GM06990 (cell line): ENCODE results near the gene PGF.

Experiments used
- DNase-seq: peaks from one replicate; pipeline ENCODE4 v3.0.0-alpha.2; 2011; ENCODE audit not compliant: insufficient read length; ENCODE audit errors: extremely low read depth
- H3K27me3 ChIP-seq: replicated peaks from 2 replicates; pipeline ENCODE4 v1.6.0; 2011; ENCODE audit warnings: low read length; ENCODE audit not compliant: control insufficient read depth, insufficient read depth
- H3K36me3 ChIP-seq: 2 replicates; pipeline ENCODE4 v1.5.1; 2011; ENCODE audit warnings: low read length; ENCODE audit not compliant: control insufficient read depth, insufficient read depth
- H3K4me3 ChIP-seq: replicated peaks from 2 replicates; pipeline ENCODE4 v1.5.1; 2011; ENCODE audit warnings: low read depth, mild to moderate bottlenecking, control low read depth, low read length
- CTCF ChIP-seq: IDR thresholded peaks from 2 replicates; pipeline ENCODE4 v1.5.1; 2011; ENCODE audit warnings: low read length, control low read depth, mild to moderate bottlenecking, inconsistent platforms; ENCODE audit not compliant: insufficient read depth, poor library complexity, severe bottlenecking

The PGF gene

DNA sequence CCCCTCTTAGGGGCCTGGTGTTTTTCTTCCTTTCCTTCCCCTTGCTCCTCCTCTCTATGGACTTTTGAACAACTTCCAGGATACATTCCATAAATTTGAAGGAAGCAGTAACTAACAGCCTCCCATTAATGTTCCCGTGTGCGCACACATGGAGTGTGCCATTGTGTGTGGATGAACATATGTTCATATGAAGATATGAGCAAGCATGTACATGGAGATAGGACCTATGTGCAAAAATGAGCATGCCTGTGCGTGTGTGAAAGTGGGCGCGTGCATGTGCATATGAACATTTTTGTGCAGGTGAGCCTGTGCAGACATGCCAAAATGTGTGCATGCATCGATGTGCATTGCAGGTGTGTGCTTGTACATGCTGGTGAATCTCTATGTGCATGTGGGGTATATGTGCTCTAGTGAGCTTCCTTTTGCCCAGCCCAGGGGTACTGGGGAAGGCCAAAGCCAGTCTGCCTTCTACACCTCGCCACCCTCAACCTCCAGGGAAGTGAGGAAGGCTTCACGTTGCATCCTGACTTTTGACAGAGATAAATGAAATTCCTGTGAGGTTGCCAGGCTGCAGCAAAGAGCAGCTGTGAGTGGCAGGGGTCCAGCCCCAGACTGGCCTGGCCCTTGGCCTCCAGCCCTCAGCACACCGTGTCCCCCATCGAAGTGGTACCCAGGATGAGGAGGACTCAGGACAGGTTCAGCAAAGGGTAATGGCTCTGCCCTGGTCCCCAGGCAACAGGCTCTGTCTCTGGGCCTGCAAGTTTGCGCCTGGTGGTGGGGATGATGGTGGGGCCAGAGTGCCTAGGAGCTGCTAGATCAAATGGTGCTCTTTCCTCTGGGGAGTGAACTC lies 21.1 kb upstream of the PGF start:
- TF ChIP-seq CTCF = no peak
- H3K36me3 ChIP-seq = no peaks in the 10 kb centered on the region
- no peak for DNase-seq
- no peaks in the 10 kb centered on the region for H3K27me3 ChIP-seq
- no peak overlapping the region for H3K4me3 ChIP-seq

DNA sequence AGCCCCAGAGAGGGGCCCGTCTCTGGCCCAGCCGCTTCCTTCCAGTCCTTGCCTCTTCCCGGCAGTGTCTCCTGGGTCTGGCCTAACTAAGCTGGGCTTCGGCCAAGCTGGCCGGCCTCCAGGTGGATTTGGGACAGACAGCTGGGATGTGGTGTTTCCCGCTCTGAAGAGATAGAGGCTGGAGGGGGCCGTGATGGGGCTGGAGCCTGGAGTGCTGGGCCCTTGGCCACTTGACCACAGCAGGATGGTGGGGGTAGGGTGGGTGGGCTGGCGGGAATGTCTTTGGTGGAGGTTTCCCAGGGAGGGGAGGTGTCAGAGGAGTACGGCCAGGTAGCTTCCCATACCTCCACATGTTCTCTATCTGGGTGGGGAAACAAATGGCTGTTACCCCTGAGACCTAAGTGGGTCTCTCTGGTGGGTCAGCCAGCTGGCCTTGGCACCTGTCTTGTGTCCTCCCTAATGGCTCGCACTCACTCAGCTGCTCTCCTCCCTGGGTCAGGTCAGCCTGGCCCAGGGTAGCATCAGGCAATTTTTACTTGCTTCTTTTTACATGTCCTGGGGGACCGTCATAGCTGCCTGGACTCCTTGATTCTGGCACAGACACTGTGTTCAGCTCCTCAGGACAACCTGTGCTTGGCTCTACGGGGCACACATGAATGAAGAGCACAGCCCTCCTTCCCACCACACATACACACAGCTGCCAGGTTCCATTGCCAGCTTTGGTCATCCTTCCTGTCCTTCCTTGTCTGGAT lies 19.8 kb upstream of the PGF start:
- Histone ChIP-seq H3K27me3 (no peaks in the 10 kb centered on the region), H3K4me3 (no peak overlapping the region), H3K36me3 (no peaks in the 10 kb centered on the region)
- no peak for DNase-seq
- TF ChIP-seq CTCF = no peak

DNA sequence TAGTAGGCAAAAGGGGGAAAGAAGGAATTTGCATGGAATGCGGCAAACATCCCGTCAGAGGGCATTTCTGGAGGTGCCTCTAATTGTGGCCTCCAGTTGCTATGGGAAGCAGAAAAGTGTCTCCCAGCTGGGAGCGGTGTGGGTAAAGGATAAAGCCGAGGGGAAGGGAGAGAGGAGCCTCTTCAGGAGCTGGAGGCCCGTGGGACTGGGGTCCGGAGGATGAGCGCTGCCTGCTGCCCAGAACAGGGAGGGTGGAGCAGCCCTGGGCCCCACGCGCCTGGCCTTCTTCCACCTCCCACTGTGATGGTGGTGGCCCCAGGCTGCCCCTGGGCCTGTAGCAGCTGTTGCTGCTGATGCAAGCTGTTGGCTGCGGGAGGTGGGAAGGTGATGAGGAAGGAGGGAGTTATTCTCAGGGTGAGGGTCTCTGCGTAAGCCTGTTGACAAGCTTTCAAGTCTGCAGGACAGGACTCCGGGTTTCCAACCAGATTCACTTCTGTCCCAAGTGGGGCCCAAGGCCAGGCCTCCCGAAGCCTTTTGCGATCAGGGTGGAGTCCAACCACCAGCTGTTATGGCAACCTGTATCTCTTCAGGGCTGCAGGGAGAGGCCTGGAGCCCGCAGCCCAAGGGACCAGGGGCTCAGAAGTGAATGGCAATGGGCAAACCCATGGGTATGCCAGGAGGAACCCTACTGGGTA lies 19.1 kb upstream of the PGF start:
- Histone ChIP-seq H3K36me3 (no peaks in the 10 kb centered on the region), H3K4me3 (no peak overlapping the region), H3K27me3 (no peaks in the 10 kb centered on the region)
- no peak for DNase-seq
- no peak for TF ChIP-seq CTCF

GRCh38 chr14:74973905-74974363 lies 18.5 kb upstream of the PGF start:
- no peaks in the 10 kb centered on the region for H3K27me3 ChIP-seq
- DNase-seq = no peak
- H3K36me3 ChIP-seq = no peaks in the 10 kb centered on the region
- H3K4me3 ChIP-seq = no peak overlapping the region
- no peak for TF ChIP-seq CTCF

DNA sequence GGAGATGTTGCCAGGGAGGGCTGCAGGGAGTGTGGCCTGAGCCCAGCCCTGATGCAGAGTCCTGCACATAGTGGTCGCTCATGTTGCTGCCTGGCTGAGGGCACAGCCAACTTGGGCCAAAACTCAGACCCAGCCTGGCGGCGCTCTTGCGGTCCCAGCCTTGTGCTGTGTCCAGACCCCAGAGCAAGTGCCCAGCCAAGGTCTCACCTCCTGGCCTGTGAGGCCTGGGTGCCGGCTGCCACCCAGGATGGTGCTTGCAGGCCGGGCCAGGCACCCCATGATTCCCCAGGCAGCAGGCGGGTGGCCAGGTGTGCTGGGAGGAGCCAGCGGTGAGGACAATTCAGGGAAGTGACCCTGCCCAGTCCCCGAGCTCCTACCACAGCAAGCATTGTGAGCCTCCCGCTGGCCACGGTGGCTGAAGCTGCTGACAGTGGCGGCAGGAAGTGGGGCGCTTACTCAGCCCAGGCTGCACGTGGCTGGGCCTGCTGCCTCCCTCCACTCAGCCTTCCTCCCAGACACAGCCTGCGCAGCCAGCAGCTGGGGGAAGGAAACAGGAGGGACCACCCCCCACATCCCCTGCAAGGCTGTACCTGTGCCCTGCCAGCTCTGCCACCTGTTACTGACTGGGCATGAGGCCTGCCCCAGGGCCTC lies 17.7 kb upstream of the PGF start:
- H3K36me3 ChIP-seq = no peaks in the 10 kb centered on the region
- no peak for DNase-seq
- no peak overlapping the region for H3K4me3 ChIP-seq
- H3K27me3 ChIP-seq = no peaks in the 10 kb centered on the region
- no peak for TF ChIP-seq CTCF
